Right ventricle myocardium inferior (tissue), 1 donor: ENCODE results near the gene VTN. TPM values are rescaled to one million over a fixed set of nuclear protein-coding genes. Genes with fewer than 3 reads are reported as not detected.

Experiments used
- ATAC-seq: fragments of 200-7000 bp; cut with Tn5 transposase; one replicate; pipeline ENCODE4 v1.9.1; 2020; ENCODE audit warnings: mild to moderate bottlenecking, moderate library complexity
- DNase-seq: peaks from one replicate; pipeline ENCODE4 v3.0.0; 2021; ENCODE audit errors: missing footprints
- intact Hi-C: fragments of 100-400 bp; cut with DNase I; formaldehyde crosslinking; loops from one replicate; pipeline ENCODE4 v1.11.0; 2022
- total RNA-seq: library from RNA; stranded (reverse); fragmentation: NEBNext Ultra II Directional; extraction: Animal tissue kit (Norgen Biotek cat#: 25700); gene quantifications from one replicate; pipeline ENCODE4 v1.2.1, GENCODE V29; 2021
- donor health status: DM: no; HTN: yes; CAD: no; lungs with severe emphysema.

Gene VTN
- total RNA-seq, 1 donor from 2014 or later: 36.9 TPM

DNA sequence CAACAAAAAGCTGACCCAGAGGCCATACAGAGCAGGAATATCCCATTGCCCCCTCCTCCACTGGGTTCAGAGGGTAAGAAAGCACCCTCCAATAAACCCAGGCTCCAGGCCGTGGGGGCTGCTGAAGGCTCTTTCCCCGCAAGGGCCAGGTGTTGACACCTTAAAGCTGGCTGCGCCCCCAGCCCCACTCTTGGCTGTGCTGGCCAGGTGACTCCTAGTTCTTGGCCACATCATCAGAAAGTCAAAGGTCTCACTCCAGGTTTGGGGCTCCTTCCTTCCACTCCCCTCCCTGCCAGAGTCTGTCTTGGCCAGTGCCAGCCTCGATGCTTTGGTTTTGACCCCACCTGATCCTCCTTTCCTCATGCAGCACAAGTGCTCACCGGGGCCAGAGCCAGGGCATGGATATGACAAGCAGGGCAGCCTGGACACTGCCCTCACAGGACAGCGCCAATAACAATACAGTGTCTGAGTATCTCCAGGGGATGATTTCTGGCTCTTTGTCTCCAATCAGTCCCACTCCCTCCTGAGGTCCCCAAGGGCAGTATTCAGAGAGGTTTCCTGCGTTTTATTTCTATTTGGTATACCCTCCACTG is 27.7 kb upstream of the VTN start:
- DNase-seq (no peak), ATAC-seq (no peak)
- intact Hi-C loops: no loop called here

DNA sequence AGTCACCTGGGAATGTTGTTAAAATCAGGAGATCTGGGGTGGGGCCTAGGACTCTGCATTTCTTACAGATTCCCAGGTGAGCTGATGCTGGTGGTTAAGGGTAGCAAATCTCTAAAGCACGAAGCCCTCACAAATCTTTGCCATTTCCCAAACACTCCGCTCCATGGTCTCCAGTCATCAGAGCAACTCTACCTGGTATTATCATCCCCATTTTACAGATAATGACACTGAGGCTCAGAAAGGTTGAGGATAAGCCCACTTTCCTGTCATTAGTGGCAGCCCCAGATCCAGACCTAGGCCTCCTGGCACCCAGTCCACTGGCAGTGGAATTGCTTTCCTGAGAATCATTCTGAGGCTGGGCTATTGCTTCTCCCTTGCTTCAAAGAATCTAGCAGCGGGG is 27.2 kb upstream of the VTN start:
- no peak for DNase-seq
- no peak for ATAC-seq
- intact Hi-C loops: no loop called here

DNA sequence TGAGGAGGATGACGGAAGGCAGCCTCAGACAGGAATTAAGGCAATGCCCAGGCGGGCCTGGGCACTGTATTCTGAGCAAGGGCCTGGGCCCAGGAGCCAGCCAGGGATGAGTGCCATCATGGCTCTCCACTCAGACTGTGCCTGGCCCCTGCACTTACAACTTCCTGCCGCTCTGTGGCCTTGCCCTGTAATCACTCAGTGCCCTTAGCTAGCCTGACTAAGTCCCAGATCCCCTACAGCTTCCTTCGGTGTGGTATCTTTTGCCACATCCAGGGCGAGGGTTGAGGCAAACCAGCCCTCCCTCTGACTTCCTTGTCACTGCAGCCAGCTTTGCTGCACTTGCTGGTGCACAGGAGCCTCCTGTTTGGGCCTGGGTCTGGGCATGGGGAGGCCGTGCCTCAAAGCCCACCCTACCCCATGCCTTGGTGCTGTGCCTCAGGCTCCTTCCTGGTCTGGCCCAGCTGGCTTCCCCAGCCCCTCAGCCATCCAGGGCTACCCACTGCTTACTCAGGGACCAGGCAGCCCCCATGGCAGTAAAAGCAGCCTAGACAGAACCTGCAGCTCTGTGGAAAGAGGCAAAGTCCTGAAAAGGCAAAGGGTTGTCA is 26.6 kb upstream of the VTN start:
- ATAC-seq (no peak), DNase-seq (no peak)
- intact Hi-C loops: no loop called here

DNA sequence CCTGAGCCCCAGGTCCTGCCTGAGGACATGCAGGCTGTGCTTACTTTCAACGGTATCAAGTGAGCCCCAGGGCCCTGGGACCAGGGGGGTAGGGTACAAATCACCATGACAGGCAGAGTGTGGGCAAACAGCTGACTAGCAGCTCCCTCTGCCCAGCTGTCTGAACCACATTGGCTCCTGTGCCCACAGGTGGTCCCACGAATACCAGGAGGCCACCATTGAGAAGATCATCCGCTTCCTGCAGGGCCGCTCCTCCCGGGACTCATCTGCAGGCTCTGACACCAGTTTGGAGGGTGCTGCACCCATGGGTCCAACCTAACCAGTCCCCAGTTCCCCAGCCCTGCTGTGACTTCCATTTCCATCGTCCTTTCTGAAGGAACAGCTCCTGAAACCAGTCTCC is 25.9 kb upstream of the VTN start:
- intact Hi-C loops: no loop called here
- no peak for DNase-seq
- ATAC-seq: no peak

DNA sequence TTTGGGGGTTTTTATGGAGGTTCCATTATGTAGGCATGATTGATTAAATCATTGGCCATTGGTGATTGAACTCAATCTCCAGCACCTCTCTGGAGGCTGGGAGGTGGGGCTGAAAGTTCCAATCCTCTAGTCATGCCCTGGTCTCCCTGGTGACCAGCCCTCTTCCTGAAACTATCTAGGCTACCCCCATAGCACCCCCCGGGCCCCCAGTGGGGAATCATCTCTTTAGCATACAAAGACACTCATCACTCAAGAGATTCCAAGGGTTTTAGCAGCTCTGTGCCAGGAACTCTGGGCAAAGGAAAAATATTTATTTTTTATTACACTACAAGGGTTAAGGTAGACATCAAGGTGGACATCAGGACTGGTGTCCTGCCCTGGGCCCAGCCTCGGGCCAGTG is 25.3 kb upstream of the VTN start:
- ATAC-seq (no peak), DNase-seq (no peak)
- intact Hi-C loops: no loop called here

DNA sequence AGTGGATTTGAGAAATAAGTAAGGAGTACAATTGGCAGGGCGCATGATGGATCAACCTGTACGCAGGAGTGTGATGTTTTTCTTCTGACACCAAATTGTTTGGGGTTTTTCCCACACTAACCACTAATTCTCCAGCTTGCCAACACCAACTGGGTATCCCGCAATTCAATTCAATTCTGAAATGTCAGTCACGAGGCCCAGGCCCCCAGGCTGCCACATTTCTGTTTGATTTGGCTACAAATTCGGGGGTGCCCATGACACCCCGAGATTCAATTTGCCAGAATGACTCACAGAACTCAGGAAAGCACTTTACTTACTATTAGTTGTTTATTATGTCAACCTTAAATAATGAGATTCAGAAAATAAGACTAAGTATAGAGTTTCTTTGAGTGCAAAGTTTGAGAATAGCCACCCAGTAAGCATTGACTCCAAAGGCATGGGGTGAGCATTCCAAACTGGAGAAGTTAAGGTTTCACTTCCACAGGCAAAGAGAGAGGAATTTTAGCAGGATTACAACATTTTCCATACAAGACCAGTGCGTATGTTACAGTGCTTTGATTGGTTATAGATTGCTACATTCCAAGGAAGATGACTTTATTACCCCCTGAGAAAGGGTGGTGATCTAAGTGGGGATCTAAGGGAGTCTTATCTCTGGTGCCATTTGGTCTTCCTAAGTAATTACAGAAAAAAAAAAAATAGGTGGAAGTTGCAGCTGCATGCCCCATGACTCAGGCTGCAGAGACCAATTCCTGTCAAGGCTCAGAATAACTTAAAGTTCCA is 24.4 kb upstream of the VTN start:
- DNase-seq (no peak), ATAC-seq (no peak)
- intact Hi-C loops: no loop called here

DNA sequence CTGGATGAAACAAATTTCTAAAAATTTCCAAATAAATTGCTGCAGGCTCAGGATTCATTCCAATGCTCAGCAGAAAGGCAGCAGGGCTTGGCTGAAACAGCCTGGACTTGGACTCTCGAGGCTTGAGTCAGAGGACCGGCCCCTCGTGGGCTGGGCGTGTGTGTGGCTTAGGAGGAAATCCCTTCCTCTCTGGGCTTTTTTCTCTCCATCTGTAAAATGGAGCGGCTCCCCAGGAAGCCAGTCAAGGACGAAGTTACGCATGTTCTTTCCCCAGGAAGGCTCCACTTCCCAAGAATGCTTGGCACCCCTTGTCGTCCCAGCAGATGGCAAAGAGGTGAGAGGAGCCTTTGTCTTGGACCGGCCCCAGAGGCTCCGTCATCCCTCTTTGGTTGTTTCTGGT is 22.4 kb upstream of the VTN start:
- intact Hi-C loops: no loop called here
- no peak for DNase-seq
- no peak for ATAC-seq

DNA sequence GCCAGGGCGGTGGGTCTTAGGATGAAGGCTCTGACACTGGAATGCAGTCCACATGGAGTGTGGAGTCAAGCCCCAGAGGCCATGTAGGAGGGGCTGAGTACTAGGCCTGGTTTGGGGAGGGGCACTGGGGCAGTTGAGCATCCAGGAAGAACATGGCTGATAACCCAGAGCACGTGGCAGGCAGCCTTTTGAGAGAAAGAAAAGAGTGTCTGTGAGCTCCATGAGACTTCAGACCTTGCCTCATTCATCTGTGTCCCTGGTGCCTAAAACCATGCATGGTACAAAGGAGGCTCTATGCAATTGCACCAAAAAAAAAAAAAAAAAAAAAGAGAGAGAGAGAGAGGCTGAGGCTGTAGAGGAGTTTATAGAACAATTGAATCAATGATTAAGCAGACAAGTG is 21.3 kb upstream of the VTN start:
- no peak for ATAC-seq
- intact Hi-C loops: no loop called here

DNA sequence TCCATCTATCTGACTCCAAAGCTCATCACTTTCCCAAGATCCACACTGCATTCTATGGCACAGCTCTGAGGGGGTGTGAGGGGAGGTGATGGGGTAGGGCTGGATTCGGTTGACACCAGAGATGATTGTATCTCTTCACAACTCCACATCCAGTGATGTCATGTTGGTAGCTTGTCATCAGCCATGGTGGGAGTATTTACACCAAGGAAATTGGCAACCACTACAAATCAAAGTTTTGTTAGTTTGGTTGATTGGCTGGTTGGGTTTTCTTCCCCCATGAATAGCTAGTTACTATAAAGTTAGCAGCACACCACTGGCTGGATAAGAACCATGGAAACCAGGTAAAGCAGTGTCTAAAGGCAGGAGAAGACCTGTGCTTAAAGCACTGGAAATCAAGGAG is 20.9 kb upstream of the VTN start:
- intact Hi-C loops: no loop called here
- no peak for ATAC-seq
- no peak for DNase-seq

More for the DNA sequence above, 21.3 kb upstream of the VTN start:
- no peak for DNase-seq

DNA sequence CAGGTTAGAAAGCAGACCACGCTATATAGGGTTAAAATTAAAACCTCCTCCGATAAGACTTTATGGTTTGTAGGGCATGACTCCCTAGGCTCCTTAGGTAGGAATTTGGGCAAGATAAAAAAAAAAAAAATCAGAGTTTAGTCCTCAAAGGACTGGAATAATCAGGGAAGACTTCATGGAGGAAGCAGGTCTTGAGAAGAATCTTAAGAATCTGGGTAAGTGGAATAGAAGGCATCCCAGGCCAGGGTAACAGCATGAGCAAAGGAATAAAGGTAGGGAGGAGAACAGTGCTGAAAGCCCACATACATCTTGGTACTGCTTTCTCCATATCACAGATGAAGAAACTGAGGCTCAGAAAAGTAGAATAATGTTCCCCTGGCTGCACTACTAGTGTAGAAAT is 20.5 kb upstream of the VTN start:
- DNase-seq (no peak), ATAC-seq (no peak)
- intact Hi-C loops: no loop called here

DNA sequence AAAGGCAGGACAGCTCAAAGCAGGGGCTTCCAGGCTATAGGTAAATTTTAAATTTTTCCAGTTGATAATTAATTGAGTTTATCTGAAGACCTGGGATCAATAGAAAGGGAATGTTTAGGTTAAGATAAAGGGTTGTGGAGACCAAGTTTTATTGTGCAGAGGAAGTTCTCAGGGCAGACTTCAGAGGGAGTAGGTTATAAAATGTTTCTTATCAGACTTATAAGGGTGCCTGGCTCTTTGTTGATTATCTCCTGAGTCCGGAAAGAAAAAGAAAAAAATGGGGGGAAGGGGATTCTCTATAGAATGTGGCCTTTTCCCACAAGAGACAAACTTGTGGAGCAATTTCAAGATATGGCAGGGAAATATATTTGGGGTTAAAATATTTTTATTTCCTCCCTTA is 20.0 kb upstream of the VTN start:
- DNase-seq: no peak
- no peak for ATAC-seq
- intact Hi-C loops: no loop called here

DNA sequence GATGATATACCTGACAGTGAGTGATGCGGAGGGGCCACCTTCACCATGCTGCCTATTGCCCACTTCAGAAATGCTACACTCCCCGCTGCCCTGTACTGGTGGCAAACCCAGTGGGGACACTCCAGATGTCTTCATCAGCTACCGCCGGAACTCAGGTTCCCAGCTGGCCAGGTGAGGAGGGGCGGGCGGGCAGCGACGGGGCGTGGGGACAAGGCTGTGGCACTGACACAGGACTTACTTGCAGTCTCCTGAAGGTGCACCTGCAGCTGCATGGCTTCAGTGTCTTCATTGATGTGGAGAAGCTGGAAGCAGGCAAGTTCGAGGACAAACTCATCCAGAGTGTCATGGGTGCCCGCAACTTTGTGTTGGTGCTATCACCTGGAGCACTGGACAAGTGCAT is 18.0 kb upstream of the VTN start:
- no peak for ATAC-seq
- DNase-seq: no peak
- intact Hi-C loops: no loop called here

DNA sequence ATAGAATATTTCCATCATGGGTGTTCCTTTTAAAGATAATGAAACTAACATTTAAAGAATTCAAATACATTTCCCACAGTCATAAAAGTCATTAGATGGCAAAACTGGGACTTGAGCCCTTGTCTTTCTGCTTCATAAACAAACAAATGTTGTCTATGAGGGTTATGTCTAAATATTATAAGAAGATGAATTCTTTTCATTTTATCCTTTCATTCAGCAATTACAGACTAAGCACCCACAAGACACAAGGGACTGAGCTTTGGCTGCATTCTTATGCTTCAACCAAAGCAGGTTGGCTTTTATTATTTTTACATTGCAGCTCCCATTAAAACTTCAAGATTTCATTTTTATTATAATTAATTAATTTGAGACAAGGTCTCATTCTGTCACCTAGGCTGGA is 16.3 kb upstream of the VTN start:
- ATAC-seq (no peak), DNase-seq (no peak)
- intact Hi-C loops: no loop called here

DNA sequence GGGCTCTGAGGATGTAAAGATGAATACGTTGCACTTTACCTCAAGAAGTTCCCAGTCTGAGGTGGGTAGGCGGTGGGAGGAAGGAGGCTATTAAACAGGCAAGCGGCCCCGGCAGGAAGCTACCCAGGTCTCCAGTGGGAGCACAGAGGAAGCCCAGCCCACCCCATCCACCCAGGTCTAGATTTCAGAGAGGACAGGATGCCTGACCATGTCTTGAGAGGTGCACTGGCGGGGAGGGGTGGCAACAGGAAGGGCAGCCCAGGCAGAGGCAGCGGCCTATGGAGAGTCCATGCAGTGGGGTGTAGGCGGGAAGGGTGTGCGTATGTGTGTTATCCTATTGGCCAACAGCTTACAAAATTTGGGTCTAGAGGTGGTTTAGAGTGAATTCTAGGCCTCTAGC is 15.3 kb upstream of the VTN start:
- ATAC-seq (no peak), DNase-seq (no peak)
- intact Hi-C loops: no loop called here

DNA sequence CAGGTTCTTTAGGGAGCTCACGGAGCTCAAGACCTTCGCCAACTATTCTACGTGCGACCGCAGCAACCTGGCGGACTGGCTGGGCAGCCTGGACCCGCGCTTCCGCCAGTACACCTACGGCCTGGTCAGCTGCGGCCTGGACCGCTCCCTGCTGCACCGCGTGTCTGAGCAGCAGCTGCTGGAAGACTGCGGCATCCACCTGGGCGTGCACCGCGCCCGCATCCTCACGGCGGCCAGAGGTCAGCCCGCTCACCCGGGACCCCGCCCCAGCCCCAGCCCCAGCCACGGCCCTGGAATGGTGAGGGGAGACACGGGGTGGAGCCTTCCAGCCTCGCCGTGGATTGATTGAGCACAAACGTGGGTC is 14.9 kb upstream of the VTN start:
- intact Hi-C loops: no loop called here
- DNase-seq: no peak
- no peak for ATAC-seq

DNA sequence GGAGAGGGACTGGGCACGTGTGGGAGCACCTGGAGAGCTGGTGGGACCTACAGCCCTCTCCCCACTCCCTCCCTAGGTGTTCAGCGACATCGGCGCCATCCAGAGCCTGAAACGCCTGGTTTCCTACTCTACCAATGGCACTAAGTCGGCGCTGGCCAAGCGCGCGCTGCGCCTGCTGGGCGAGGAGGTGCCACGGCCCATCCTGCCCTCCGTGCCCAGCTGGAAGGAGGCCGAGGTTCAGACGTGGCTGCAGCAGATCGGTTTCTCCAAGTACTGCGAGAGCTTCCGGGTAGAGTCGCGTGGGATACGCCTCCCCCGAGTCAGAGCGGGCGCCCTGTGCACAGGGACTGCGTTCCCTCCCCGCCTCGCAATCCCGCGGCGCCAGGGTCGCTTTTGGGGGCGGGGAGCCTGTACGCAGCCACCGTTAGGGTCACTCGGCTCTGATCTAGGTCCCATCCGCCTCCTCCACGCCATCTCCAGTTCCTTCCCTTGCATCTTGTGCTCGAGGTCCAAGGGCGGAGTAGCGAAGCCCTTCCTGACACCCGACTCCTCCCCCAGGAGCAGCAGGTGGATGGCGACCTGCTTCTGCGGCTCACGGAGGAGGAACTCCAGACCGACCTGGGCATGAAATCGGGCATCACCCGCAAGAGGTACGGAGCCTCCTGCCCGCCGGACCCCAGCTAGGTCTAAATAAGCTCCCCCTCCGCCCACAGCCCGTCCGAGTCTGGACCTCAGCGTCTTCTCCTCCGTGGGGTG is 14.4 kb upstream of the VTN start:
- peak; percentile 78 for ATAC-seq
- DNase-seq: peak; percentile 77
- intact Hi-C loops: no loop called here

DNA sequence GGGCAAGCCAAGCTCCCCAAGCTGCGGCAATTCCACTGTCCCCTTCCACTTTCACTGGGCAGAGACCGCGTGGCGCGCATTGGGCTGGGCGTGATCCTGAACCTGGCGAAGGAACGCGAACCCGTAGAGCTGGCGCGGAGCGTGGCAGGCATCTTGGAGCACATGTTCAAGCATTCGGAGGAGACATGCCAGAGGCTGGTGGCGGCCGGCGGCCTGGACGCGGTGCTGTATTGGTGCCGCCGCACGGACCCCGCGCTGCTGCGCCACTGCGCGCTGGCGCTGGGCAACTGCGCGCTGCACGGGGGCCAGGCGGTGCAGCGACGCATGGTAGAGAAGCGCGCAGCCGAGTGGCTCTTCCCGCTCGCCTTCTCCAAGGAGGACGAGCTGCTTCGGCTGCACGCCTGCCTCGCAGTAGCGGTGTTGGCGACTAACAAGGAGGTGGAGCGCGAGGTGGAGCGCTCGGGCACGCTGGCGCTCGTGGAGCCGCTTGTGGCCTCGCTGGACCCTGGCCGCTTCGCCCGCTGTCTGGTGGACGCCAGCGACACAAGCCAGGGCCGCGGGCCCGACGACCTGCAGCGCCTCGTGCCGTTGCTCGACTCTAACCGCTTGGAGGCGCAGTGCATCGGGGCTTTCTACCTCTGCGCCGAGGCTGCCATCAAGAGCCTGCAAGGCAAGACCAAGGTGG is 11.2 kb upstream of the VTN start:
- no peak for DNase-seq
- intact Hi-C loops: no loop called here
- ATAC-seq: no peak

DNA sequence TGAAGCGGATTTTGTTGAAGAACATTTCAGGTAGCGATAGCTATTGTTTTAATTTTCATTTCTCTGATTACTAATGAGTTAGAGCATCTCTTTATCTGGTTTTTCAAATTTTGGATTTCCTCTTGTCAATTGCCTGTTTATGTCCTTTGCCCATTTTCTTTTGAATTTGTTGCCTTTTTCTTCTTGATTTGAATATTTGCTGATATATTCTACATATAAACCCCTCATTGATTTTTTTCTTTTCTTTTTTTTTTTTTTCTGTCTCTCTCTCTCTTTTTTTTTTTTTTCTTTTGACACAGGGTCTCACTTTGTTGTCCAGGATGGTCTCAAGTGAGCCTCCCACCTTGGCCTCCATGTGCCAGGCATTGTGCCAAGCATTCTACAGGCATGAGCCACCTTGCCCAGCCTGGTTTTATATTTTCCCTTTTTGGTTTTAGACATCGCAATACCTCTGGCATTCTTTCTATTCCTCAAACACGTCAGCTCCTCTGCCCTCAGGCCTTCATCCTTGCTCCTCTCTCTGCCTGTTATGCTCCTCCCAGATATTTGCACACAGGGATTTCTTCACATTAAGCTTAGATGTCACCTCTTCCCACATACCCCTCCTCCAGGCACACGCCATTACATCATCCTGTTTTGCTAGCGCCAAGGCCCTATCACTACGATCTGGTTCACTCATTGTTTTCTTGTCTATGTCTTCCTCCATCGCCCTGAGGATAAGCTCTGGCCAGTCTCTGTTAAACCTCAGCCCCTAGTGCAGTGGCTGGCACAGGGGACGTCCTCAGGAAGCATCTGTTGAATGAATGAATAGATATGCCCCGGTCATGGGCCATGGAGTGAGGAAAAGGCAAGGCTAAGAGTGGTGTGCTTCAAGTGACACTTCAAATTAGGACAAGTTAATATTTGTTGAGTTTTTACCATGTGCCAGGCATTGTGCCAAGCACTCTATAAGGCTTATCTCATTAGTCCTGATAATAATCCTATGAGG is 10.0 kb upstream of the VTN start:
- no peak for DNase-seq
- ATAC-seq: no peak
- intact Hi-C loops: no loop called here
